H1 (cell line): Measurements from ENCODE around the gene MRPS12. TPM values are rescaled to one million over a fixed set of nuclear protein-coding genes. Genes with fewer than 3 reads are reported as not detected.

ENCODE experiments used
- CEBPB ChIP-seq: IDR thresholded peaks from 2 replicates; pipeline ENCODE4 v1.6.1; 2012; ENCODE audit warnings: low read depth, low read length
- EZH2 ChIP-seq: fragments of 200-600 bp; sonication (generic); IDR thresholded peaks from 2 replicates; pipeline ENCODE4 v1.7.1; 2012; ENCODE audit warnings: low read depth, mild to moderate bottlenecking, moderate library complexity, low read length, inconsistent platforms; ENCODE audit not compliant: severe bottlenecking
- HDAC2 ChIP-seq, 2 experiments: fragments of 300-600 bp in 1 of 2; sonication (generic) in 1 of 2; IDR thresholded peaks; 2 replicates each; pipeline ENCODE4 v1.6.1; 2011 to 2012; ENCODE audit warnings: low read depth in 2 of 2, low read length in 2 of 2, mild to moderate bottlenecking in 2 of 2, moderate library complexity in 2 of 2, borderline replicate concordance in 1 of 2, inconsistent platforms in 1 of 2
- KDM4A ChIP-seq: IDR thresholded peaks from one replicate; pipeline ENCODE4 v1.7.1; 2012; ENCODE audit warnings: low read depth, mild to moderate bottlenecking, moderate library complexity, low read length, inconsistent platforms; ENCODE audit not compliant: severe bottlenecking
- POLR2AphosphoS5 ChIP-seq: IDR thresholded peaks from 2 replicates; pipeline ENCODE4 v1.6.1; 2011; ENCODE audit warnings: low read depth, low read length
- RXRA ChIP-seq: IDR thresholded peaks from 2 replicates; pipeline ENCODE4 v1.6.1; 2011; ENCODE audit warnings: low read depth, mild to moderate bottlenecking, low read length, moderate library complexity; ENCODE audit not compliant: insufficient read depth
- SP4 ChIP-seq: IDR thresholded peaks from 2 replicates; pipeline ENCODE4 v1.6.1; 2012; ENCODE audit warnings: low read length, inconsistent platforms
- polyA plus RNA-seq, 7 experiments: library from polyadenylated mRNA; depleted of rRNA in 3 of 7; stranded (reverse) in 5 of 7; unstranded in 2 of 7; fragments of >200 nt in 5 of 7; fragments of 200-250 nt in 2 of 7; gene quantifications; 1 replicate in 5 of 7; 2 replicates in 1 of 7; 4 replicates in 1 of 7; pipeline versions ENCODE4 v1.2.1 to v1.2.3, GENCODE V29; 2011 to 2013; ENCODE audit warnings: missing spikeins in 2 of 7, mixed read lengths in 2 of 7
- total RNA-seq: library from RNA; stranded (reverse); fragmentation: NEBNext Ultra II Directional; extraction: Animal tissue kit (Norgen Biotek cat#: 25700); gene quantifications from 2 replicates; pipeline ENCODE4 v1.2.1, GENCODE V29; 2021
- TF ChIP-seq, protein P1 (sequence below): fragments of 300-600 bp; sonication (generic); IDR thresholded peaks from 2 replicates; pipeline ENCODE4 v1.7.1; 2012; ENCODE audit warnings: low read length, moderate library complexity, mild to moderate bottlenecking, inconsistent platforms; ENCODE audit not compliant: insufficient replicate concordance

The MRPS12 gene
- total and polyA plus RNA-seq, 2 of the 8 experiments (the other 6 are each of a cell fraction or from before 2014, with no cell fraction given): 79.0 to 175 TPM

DNA sequence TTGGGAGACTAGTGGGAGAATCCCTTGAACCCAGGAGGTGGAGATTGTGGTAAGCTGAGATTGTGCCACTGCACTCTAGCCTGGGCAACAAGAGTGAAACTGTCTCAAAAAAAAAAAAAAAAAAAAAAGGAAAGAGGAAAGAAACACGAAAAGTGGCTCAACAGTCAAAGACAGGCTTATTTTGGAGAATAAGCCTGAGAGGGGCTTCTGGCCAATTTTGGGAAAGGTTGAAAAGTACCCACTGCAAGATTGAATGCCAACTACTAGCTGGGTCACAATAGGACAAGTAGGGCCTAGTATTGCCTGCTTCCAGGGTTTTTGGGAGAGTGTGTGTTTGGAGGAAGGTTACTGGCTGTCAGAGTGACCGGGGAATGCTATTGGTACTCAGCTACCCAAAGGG lies 27.6 kb downstream of the MRPS12 start (continued):
- TF ChIP-seq EZH2 (no peak), CEBPB (no peak), POLR2AphosphoS5 (no peak), SP4 (no peak), HDAC2 (IDR thresholded peaks at IDR 0.05; ENCODE audit: borderline replicate concordance in 1 of 2, low read depth in 2 of 2, low read length in 2 of 2) (no peak), KDM4A (no peak), RXRA (no peak)
- TF ChIP-seq, protein P1, sequence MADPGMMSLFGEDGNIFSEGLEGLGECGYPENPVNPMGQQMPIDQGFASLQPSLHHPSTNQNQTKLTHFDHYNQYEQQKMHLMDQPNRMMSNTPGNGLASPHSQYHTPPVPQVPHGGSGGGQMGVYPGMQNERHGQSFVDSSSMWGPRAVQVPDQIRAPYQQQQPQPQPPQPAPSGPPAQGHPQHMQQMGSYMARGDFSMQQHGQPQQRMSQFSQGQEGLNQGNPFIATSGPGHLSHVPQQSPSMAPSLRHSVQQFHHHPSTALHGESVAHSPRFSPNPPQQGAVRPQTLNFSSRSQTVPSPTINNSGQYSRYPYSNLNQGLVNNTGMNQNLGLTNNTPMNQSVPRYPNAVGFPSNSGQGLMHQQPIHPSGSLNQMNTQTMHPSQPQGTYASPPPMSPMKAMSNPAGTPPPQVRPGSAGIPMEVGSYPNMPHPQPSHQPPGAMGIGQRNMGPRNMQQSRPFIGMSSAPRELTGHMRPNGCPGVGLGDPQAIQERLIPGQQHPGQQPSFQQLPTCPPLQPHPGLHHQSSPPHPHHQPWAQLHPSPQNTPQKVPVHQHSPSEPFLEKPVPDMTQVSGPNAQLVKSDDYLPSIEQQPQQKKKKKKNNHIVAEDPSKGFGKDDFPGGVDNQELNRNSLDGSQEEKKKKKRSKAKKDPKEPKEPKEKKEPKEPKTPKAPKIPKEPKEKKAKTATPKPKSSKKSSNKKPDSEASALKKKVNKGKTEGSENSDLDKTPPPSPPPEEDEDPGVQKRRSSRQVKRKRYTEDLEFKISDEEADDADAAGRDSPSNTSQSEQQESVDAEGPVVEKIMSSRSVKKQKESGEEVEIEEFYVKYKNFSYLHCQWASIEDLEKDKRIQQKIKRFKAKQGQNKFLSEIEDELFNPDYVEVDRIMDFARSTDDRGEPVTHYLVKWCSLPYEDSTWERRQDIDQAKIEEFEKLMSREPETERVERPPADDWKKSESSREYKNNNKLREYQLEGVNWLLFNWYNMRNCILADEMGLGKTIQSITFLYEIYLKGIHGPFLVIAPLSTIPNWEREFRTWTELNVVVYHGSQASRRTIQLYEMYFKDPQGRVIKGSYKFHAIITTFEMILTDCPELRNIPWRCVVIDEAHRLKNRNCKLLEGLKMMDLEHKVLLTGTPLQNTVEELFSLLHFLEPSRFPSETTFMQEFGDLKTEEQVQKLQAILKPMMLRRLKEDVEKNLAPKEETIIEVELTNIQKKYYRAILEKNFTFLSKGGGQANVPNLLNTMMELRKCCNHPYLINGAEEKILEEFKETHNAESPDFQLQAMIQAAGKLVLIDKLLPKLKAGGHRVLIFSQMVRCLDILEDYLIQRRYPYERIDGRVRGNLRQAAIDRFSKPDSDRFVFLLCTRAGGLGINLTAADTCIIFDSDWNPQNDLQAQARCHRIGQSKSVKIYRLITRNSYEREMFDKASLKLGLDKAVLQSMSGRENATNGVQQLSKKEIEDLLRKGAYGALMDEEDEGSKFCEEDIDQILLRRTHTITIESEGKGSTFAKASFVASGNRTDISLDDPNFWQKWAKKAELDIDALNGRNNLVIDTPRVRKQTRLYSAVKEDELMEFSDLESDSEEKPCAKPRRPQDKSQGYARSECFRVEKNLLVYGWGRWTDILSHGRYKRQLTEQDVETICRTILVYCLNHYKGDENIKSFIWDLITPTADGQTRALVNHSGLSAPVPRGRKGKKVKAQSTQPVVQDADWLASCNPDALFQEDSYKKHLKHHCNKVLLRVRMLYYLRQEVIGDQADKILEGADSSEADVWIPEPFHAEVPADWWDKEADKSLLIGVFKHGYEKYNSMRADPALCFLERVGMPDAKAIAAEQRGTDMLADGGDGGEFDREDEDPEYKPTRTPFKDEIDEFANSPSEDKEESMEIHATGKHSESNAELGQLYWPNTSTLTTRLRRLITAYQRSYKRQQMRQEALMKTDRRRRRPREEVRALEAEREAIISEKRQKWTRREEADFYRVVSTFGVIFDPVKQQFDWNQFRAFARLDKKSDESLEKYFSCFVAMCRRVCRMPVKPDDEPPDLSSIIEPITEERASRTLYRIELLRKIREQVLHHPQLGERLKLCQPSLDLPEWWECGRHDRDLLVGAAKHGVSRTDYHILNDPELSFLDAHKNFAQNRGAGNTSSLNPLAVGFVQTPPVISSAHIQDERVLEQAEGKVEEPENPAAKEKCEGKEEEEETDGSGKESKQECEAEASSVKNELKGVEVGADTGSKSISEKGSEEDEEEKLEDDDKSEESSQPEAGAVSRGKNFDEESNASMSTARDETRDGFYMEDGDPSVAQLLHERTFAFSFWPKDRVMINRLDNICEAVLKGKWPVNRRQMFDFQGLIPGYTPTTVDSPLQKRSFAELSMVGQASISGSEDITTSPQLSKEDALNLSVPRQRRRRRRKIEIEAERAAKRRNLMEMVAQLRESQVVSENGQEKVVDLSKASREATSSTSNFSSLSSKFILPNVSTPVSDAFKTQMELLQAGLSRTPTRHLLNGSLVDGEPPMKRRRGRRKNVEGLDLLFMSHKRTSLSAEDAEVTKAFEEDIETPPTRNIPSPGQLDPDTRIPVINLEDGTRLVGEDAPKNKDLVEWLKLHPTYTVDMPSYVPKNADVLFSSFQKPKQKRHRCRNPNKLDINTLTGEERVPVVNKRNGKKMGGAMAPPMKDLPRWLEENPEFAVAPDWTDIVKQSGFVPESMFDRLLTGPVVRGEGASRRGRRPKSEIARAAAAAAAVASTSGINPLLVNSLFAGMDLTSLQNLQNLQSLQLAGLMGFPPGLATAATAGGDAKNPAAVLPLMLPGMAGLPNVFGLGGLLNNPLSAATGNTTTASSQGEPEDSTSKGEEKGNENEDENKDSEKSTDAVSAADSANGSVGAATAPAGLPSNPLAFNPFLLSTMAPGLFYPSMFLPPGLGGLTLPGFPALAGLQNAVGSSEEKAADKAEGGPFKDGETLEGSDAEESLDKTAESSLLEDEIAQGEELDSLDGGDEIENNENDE: no peak
